ENCODE results near the gene PAK5.

Gene PAK5

GRCh38 chr20:9829835-9830234 lies 9.0 kb downstream of the PAK5 start:
- no peaks in the 10 kb centered on the region for H3K9me2 ChIP-seq (replicated peaks; ENCODE audit: insufficient read depth, low read length)
- H3K4me3 ChIP-seq (ENCODE audit: insufficient read depth, low read length, poor library complexity, severe bottlenecking): no peak overlapping the region
- no peaks in the 10 kb centered on the region for H3K9me3 ChIP-seq (ENCODE audit: insufficient read depth, low read length)
- no peaks in the 10 kb centered on the region for H4K20me1 ChIP-seq (ENCODE audit: low read depth, low read length)
- no peak overlapping the region for H3K4me2 ChIP-seq (ENCODE audit: low read depth, low read length, poor library complexity, severe bottlenecking)
- H2AFZ ChIP-seq (ENCODE audit: low read depth, low read length, severe bottlenecking): no peak overlapping the region
- no peaks in the 10 kb centered on the region for H3K79me2 ChIP-seq (ENCODE audit: insufficient read depth, low read length)
- H3K27me3 ChIP-seq (ENCODE audit: low read length): no peaks in the 10 kb centered on the region
- no peaks in the 10 kb centered on the region for H3K36me3 ChIP-seq (ENCODE audit: low read length)
- H3K27ac ChIP-seq (ENCODE audit: low read depth, low read length): no peak overlapping the region
- TF ChIP-seq EZH2phosphoT487 (conservative IDR thresholded peaks at IDR 0.05; ENCODE audit: low read length) (no peak), CTCF (IDR thresholded peaks at IDR 0.05; ENCODE audit: insufficient read depth, low read length, poor library complexity, severe bottlenecking) (no peak)
- H3F3A ChIP-seq (ENCODE audit: insufficient read depth): no peaks in the 10 kb centered on the region
- no peak overlapping the region for H3K9ac ChIP-seq (ENCODE audit: low read length)

GRCh38 chr20:9817654-9818053 lies 21.2 kb downstream of the PAK5 start:
- Histone ChIP-seq H4K20me1 (ENCODE audit: low read depth, low read length) (no peaks in the 10 kb centered on the region), H2AFZ (ENCODE audit: low read depth, low read length, severe bottlenecking) (no peak overlapping the region), H3K27me3 (ENCODE audit: low read length) (no peaks in the 10 kb centered on the region), H3K36me3 (ENCODE audit: low read length) (no peaks in the 10 kb centered on the region), H3K4me2 (ENCODE audit: low read depth, low read length, poor library complexity, severe bottlenecking) (no peak overlapping the region), H3F3A (ENCODE audit: insufficient read depth) (no peaks in the 10 kb centered on the region), H3K9me2 (replicated peaks; ENCODE audit: insufficient read depth, low read length) (no peaks in the 10 kb centered on the region), H3K9ac (ENCODE audit: low read length) (no peak overlapping the region), H3K27ac (ENCODE audit: low read depth, low read length) (no peak overlapping the region), H3K9me3 (ENCODE audit: insufficient read depth, low read length) (no peaks in the 10 kb centered on the region), H3K79me2 (ENCODE audit: insufficient read depth, low read length) (no peaks in the 10 kb centered on the region), H3K4me3 (ENCODE audit: insufficient read depth, low read length, poor library complexity, severe bottlenecking) (no peak overlapping the region)
- TF ChIP-seq EZH2phosphoT487 (conservative IDR thresholded peaks at IDR 0.05; ENCODE audit: low read length) (no peak), CTCF (IDR thresholded peaks at IDR 0.05; ENCODE audit: insufficient read depth, low read length, poor library complexity, severe bottlenecking) (no peak)

- H3K27me3 ChIP-seq (ENCODE audit: low read length): no peaks in the 10 kb centered on the region
- no peak overlapping the region for H3K9ac ChIP-seq (ENCODE audit: low read length)
- TF ChIP-seq EZH2phosphoT487 (conservative IDR thresholded peaks at IDR 0.05; ENCODE audit: low read length) (no peak), CTCF (IDR thresholded peaks at IDR 0.05; ENCODE audit: insufficient read depth, low read length, poor library complexity, severe bottlenecking) (no peak)
- no peak overlapping the region for H3K27ac ChIP-seq (ENCODE audit: low read depth, low read length)
- H3K36me3 ChIP-seq (ENCODE audit: low read length): no peaks in the 10 kb centered on the region
- H3K9me3 ChIP-seq (ENCODE audit: insufficient read depth, low read length): no peaks in the 10 kb centered on the region
- no peaks in the 10 kb centered on the region for H3K9me2 ChIP-seq (replicated peaks; ENCODE audit: insufficient read depth, low read length)
- H4K20me1 ChIP-seq (ENCODE audit: low read depth, low read length): no peaks in the 10 kb centered on the region
- no peaks in the 10 kb centered on the region for H3K79me2 ChIP-seq (ENCODE audit: insufficient read depth, low read length)
- H3K4me2 ChIP-seq (ENCODE audit: low read depth, low read length, poor library complexity, severe bottlenecking): no peak overlapping the region
- no peak overlapping the region for H3K4me3 ChIP-seq (ENCODE audit: insufficient read depth, low read length, poor library complexity, severe bottlenecking)
- H2AFZ ChIP-seq (ENCODE audit: low read depth, low read length, severe bottlenecking): no peak overlapping the region
- H3F3A ChIP-seq (ENCODE audit: insufficient read depth): no peaks in the 10 kb centered on the region
These were observed 23.2 kb downstream of the PAK5 start for GRCh38 chr20:9815632-9816031.

Data from SU-DHL-6 (cell line).